Large intestine (tissue), 3 donors: ENCODE results near the gene AQP5. TPM values are rescaled to one million over a fixed set of nuclear protein-coding genes. Genes with fewer than 3 reads are reported as not detected.
"Not testable (repeated sequence)": the region's sequence is repeated elsewhere in the genome, so short reads cannot be mapped to it uniquely, and the experiment has no call there.

Experiments used
- DNase-seq, 2 donors: peaks; one replicate each; pipeline versions ENCODE4 v3.0.0 to v3.0.0-alpha.2; 2013
- H3K27ac ChIP-seq: one replicate; pipeline ENCODE4 v1.5.1; 2013; ENCODE audit warnings: low read length
- H3K27me3 ChIP-seq: 2 replicates; pipeline ENCODE4 v1.6.1; 2013; ENCODE audit warnings: low read length; ENCODE audit not compliant: control insufficient read depth, insufficient read depth
- H3K36me3 ChIP-seq: 2 replicates; pipeline ENCODE4 v1.6.1; 2013; ENCODE audit warnings: low read length; ENCODE audit not compliant: control insufficient read depth, insufficient read depth
- H3K4me1 ChIP-seq: one replicate; pipeline ENCODE4 v1.6.1; 2013; ENCODE audit warnings: low read length; ENCODE audit not compliant: control insufficient read depth, insufficient read depth
- H3K4me3 ChIP-seq: one replicate; pipeline ENCODE4 v1.5.1; 2013; ENCODE audit warnings: low read length
- H3K9me3 ChIP-seq: one replicate; pipeline ENCODE4 v1.6.1; 2013; ENCODE audit warnings: mild to moderate bottlenecking, low read depth, low read length, moderate library complexity; ENCODE audit not compliant: control insufficient read depth
- WGBS: methylation state at CpG from one replicate; pipeline ENCODE4 v1.1.5; 2013; ENCODE audit warnings: low lambda C conversion rate; ENCODE audit not compliant: insufficient coverage; 5-methylcytosine and 5-hydroxymethylcytosine counted together
- polyA plus RNA-seq: library from polyadenylated mRNA; unstranded; fragments of 120-200 nt; gene quantifications from one replicate; pipeline ENCODE4 v1.2.1, GENCODE V29; 2013

The AQP5 gene
- polyA plus RNA-seq, 1 donor: 0.64 TPM

- H3K36me3 ChIP-seq: peaks cover 5% of the 10 kb centered on the region
Observed at GRCh38 chr12:49984476-49985359, 23.0 kb downstream of the AQP5 start.

GRCh38 chr12:49985981-49986380 lies 24.3 kb downstream of the AQP5 start:
- no peak for DNase-seq
- WGBS: no CpG with 5 or more reads among the region's 5 CpGs
- Histone ChIP-seq H3K9me3 (no peaks in the 10 kb centered on the region), H3K36me3 (peaks cover 14% of the 10 kb centered on the region), H3K27me3 (no peaks in the 10 kb centered on the region), H3K27ac (no peak overlapping the region), H3K4me1 (peaks cover 13% of the 10 kb centered on the region), H3K4me3 (no peak overlapping the region)

More at GRCh38 chr12:49984476-49985359, 23.0 kb downstream of the AQP5 start:
- Histone ChIP-seq H3K27ac (no peak overlapping the region), H3K4me3 (no peak overlapping the region), H3K4me1 (peaks cover 13% of the 10 kb centered on the region), H3K9me3 (no peaks in the 10 kb centered on the region), H3K27me3 (no peaks in the 10 kb centered on the region)
- no peak for DNase-seq
- WGBS: no CpG with 5 or more reads among the region's 9 CpGs

GRCh38 chr12:49986476-49986875 lies 24.8 kb downstream of the AQP5 start:
- H3K4me3 ChIP-seq, H3K9me3 ChIP-seq, H3K27ac ChIP-seq, DNase-seq, H3K27me3 ChIP-seq: not testable (repeated sequence)
- peaks cover 13% of the 10 kb centered on the region for H3K4me1 ChIP-seq
- 100% methylated on average over 1 of the region's 3 CpGs for WGBS
- peaks cover 15% of the 10 kb centered on the region for H3K36me3 ChIP-seq

- Histone ChIP-seq H3K9me3 (no peaks in the 10 kb centered on the region), H3K36me3 (peaks cover 27% of the 10 kb centered on the region), H3K27me3 (no peaks in the 10 kb centered on the region), H3K27ac (no peak overlapping the region), H3K4me3 (no peak overlapping the region), H3K4me1 (peaks cover 13% of the 10 kb centered on the region)
- 40% methylated on average over 1 of the region's 4 CpGs for WGBS
- peak in 1 of 2 donors; percentile 43 for DNase-seq
Observed at GRCh38 chr12:49987625-49988303, 26.1 kb downstream of the AQP5 start.

GRCh38 chr12:49989400-49989799 lies 27.7 kb downstream of the AQP5 start:
- H3K9me3 ChIP-seq, H3K27me3 ChIP-seq, H3K27ac ChIP-seq, DNase-seq, H3K4me1 ChIP-seq, H3K4me3 ChIP-seq: not testable (repeated sequence)
- H3K36me3 ChIP-seq: peaks cover 40% of the 10 kb centered on the region
- WGBS: no CpG with 5 or more reads among the region's 2 CpGs

GRCh38 chr12:49990273-49990672 lies 28.6 kb downstream of the AQP5 start:
- H3K4me1 ChIP-seq: no peaks in the 10 kb centered on the region
- peaks cover 40% of the 10 kb centered on the region for H3K36me3 ChIP-seq
- no peak overlapping the region for H3K4me3 ChIP-seq
- 57% methylated on average over 1 of the region's 4 CpGs for WGBS
- no peak for DNase-seq
- no peaks in the 10 kb centered on the region for H3K27me3 ChIP-seq
- no peaks in the 10 kb centered on the region for H3K9me3 ChIP-seq
- H3K27ac ChIP-seq: no peak overlapping the region

- no CpG with 5 or more reads among the region's 2 CpGs for WGBS
- no peak overlapping the region for H3K27ac ChIP-seq
- no peak for DNase-seq
- H3K27me3 ChIP-seq: no peaks in the 10 kb centered on the region
- H3K9me3 ChIP-seq: no peaks in the 10 kb centered on the region
- H3K36me3 ChIP-seq: peaks cover 33% of the 10 kb centered on the region
- H3K4me1 ChIP-seq: no peaks in the 10 kb centered on the region
- no peak overlapping the region for H3K4me3 ChIP-seq
Observed at GRCh38 chr12:49998453-49998852, 36.8 kb downstream of the AQP5 start.

- H3K36me3 ChIP-seq: peaks cover 14% of the 10 kb centered on the region
- no peak for DNase-seq
- H3K9me3 ChIP-seq: no peaks in the 10 kb centered on the region
- H3K27me3 ChIP-seq: no peaks in the 10 kb centered on the region
- no CpG with 5 or more reads among the region's 2 CpGs for WGBS
- H3K4me3 ChIP-seq: no peak overlapping the region
- H3K4me1 ChIP-seq: no peaks in the 10 kb centered on the region
- H3K27ac ChIP-seq: no peak overlapping the region
Observed at GRCh38 chr12:50003595-50003994, 41.9 kb downstream of the AQP5 start.

- no peak overlapping the region for H3K27ac ChIP-seq
- no peak overlapping the region for H3K4me3 ChIP-seq
- no peak for DNase-seq
- H3K36me3 ChIP-seq: peaks cover 7% of the 10 kb centered on the region
- no peaks in the 10 kb centered on the region for H3K9me3 ChIP-seq
- no peaks in the 10 kb centered on the region for H3K27me3 ChIP-seq
- no peaks in the 10 kb centered on the region for H3K4me1 ChIP-seq
Observed at GRCh38 chr12:50004696-50005095, 43.0 kb downstream of the AQP5 start.

GRCh38 chr12:50005175-50005574 lies 43.5 kb downstream of the AQP5 start:
- no peak overlapping the region for H3K27ac ChIP-seq
- no peak for DNase-seq
- H3K4me3 ChIP-seq: no peak overlapping the region
- H3K9me3 ChIP-seq: no peaks in the 10 kb centered on the region
- no CpG with 5 or more reads among the region's 3 CpGs for WGBS
- H3K36me3 ChIP-seq: peaks cover 7% of the 10 kb centered on the region
- H3K4me1 ChIP-seq: no peaks in the 10 kb centered on the region
- H3K27me3 ChIP-seq: no peaks in the 10 kb centered on the region
